Activated naive CD4-positive, alpha-beta T cell (primary cell): Measurements from ENCODE around the gene KCTD6.

ENCODE experiments used
- DNase-seq, 4 experiments: peaks; one replicate each; lab custom pipeline; 2025; lab: John Stamatoyannopoulos, UW

Gene KCTD6

GRCh38 chr3:58485801-58486435 is 6.0 kb upstream of the KCTD6 start:
- DNase-seq: no peak

GRCh38 chr3:58487140-58487886 is 4.6 kb upstream of the KCTD6 start:
- DNase-seq: no peak

GRCh38 chr3:58488967-58489366 is 2.9 kb upstream of the KCTD6 start:
- no peak for DNase-seq

- no peak for DNase-seq
These were observed 915 bp upstream of the KCTD6 start for GRCh38 chr3:58490860-58491501.

- no peak for DNase-seq
These were observed 604 bp downstream of the KCTD6 start for GRCh38 chr3:58492494-58492905.

- no peak for DNase-seq
These were observed 2.2 kb downstream of the KCTD6 start for GRCh38 chr3:58494107-58494506.

GRCh38 chr3:58495101-58495500 is 3.2 kb downstream of the KCTD6 start:
- DNase-seq: no peak

GRCh38 chr3:58496206-58496857 is 4.4 kb downstream of the KCTD6 start:
- DNase-seq: no peak

- no peak for DNase-seq
These were observed 5.2 kb downstream of the KCTD6 start for GRCh38 chr3:58497097-58497496.

GRCh38 chr3:58502872-58503271 is 11.0 kb downstream of the KCTD6 start:
- DNase-seq: no peak

GRCh38 chr3:58507356-58508078 is 15.6 kb downstream of the KCTD6 start:
- no peak for DNase-seq

- DNase-seq: no peak
These were observed 16.5 kb downstream of the KCTD6 start for GRCh38 chr3:58508437-58508836.

- no peak for DNase-seq
These were observed 22.5 kb downstream of the KCTD6 start for GRCh38 chr3:58514405-58514804.

- no peak for DNase-seq
These were observed 26.4 kb downstream of the KCTD6 start for GRCh38 chr3:58518291-58518789.

- DNase-seq: no peak
These were observed 27.9 kb downstream of the KCTD6 start for GRCh38 chr3:58519668-58520402.

GRCh38 chr3:58520403-58521335 is 28.8 kb downstream of the KCTD6 start:
- no peak for DNase-seq

GRCh38 chr3:58521336-58521670 is 29.4 kb downstream of the KCTD6 start:
- DNase-seq: no peak

GRCh38 chr3:58521917-58522631 is 30.2 kb downstream of the KCTD6 start:
- DNase-seq: no peak

- DNase-seq: no peak
These were observed 31.0 kb downstream of the KCTD6 start for GRCh38 chr3:58522759-58523425.
